Brain microvascular endothelial cell (primary cell): ENCODE data around the gene MCU.
"Not testable (repeated sequence)": the region's sequence is repeated elsewhere in the genome, so short reads cannot be mapped to it uniquely, and the experiment has no call there.

Source experiments
- DNase-seq: peaks from one replicate; pipeline ENCODE4 v3.0.0-alpha.2; 2020
- H3K27ac ChIP-seq: fragments of 250-450 bp; sonication (Bioruptor Pico); 2 replicates; pipeline ENCODE4 v1.5.1; 2020; ENCODE audit warnings: mild to moderate bottlenecking, moderate library complexity
- H3K27me3 ChIP-seq: fragments of 250-450 bp; sonication (Bioruptor Pico); replicated peaks from 2 replicates; pipeline ENCODE4 v1.5.1; 2020; ENCODE audit warnings: mild to moderate bottlenecking
- H3K36me3 ChIP-seq: fragments of 250-450 bp; sonication (Bioruptor Pico); replicated peaks from 2 replicates; pipeline ENCODE4 v1.5.1; 2020; ENCODE audit warnings: mild to moderate bottlenecking
- H3K4me3 ChIP-seq: 2 replicates; pipeline ENCODE4 v1.5.1; 2011; ENCODE audit warnings: low read depth, mild to moderate bottlenecking, control low read depth, low read length, moderate library complexity
- CTCF ChIP-seq: IDR thresholded peaks from 2 replicates; pipeline ENCODE4 v1.5.1; 2011; ENCODE audit warnings: low read depth, mild to moderate bottlenecking, moderate library complexity, low read length, control low read depth, inconsistent platforms; ENCODE audit errors: missing control alignments
- in situ Hi-C: cut with HindIII; loops from 2 replicates; pipeline ENCODE4 v1.10.0; 2017; ENCODE audit warnings: low sequenced_read_pairs, low pct_ligation_motif_present

Gene MCU, protein sequence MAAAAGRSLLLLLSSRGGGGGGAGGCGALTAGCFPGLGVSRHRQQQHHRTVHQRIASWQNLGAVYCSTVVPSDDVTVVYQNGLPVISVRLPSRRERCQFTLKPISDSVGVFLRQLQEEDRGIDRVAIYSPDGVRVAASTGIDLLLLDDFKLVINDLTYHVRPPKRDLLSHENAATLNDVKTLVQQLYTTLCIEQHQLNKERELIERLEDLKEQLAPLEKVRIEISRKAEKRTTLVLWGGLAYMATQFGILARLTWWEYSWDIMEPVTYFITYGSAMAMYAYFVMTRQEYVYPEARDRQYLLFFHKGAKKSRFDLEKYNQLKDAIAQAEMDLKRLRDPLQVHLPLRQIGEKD

DNA sequence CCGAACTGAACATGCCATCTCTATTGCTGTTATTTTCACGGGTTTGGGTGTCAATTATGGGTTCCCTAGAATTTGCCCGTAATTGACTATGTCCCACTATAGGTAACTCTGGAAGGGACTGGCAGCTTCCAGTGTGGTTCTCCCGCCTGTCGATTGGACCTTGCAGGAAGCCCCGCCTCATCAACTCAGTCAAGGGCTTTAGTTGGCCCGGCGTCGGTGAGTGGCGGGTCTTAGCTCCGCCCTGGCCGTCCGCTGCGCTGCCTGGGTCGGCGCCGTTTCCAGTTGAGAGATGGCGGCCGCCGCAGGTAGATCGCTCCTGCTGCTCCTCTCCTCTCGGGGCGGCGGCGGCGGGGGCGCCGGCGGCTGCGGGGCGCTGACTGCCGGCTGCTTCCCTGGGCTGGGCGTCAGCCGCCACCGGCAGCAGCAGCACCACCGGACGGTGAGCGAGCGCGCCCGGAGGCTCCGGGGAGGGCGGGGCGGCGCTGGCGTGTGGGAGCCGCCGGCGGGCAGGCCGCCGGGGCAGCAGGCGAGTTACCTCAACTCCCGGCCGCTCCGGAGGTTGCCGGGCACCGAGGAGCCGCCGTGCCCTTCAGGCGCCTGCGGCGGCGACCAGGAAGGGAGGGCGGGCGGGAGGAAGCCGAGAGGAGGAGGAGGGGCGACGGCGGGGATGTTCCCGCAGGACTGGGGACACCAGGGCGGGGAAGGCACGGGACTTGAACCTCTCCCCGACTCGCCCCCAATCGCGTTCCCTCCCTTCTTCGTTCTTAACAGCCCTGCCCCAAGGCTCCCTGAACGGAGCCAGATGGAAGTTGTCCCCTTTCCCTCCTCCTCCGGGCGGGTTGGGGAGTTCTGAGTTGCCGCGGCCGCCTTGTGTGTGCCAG lies at the start of gene MCU:
TSS of gene MCU (plus strand) at position 281 of the 881 bp plus-strand sequence. CDS start at position 290, 9 bp downstream.
- DNase-seq, result peak; percentile 92
- in situ Hi-C loops, result no loop called here
- H3K27me3 ChIP-seq, result no peaks in the 10 kb centered on the region

DNA sequence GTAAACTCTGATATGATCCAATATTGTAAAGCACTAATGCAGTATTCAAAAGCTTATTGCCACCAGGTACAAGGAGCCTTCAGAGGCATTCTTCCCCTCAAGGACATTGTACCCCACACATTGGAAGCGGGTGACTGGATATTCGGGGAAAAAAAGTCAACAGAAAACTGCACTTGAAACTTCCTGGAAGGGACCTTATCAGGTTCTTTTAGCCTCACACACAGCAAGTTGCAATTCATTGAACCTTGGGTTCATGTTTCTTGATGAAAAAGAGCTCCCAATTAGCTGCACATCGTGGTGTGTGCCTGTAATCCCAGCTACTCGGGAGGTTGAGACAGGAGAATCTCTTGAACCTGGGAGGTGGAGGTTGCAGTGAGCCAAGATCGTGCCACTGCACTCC lies 49.6 kb upstream of the MCU start:
- Histone ChIP-seq H3K27me3 (no peaks in the 10 kb centered on the region), H3K4me3 (no peak overlapping the region), H3K27ac (no peak overlapping the region), H3K36me3 (no peaks in the 10 kb centered on the region)
- DNase-seq, result no peak
- TF ChIP-seq CTCF, result no peak
- in situ Hi-C loops, result no loop called here

More for the DNA sequence above, at the start of gene MCU:
- H3K27ac ChIP-seq, result peak within 1 kb of the TSS; percentile 39
- peak within 1 kb of the TSS; percentile 90 for H3K4me3 ChIP-seq
- no peak for TF ChIP-seq CTCF
- H3K36me3 ChIP-seq, result no peaks in the 10 kb centered on the region

DNA sequence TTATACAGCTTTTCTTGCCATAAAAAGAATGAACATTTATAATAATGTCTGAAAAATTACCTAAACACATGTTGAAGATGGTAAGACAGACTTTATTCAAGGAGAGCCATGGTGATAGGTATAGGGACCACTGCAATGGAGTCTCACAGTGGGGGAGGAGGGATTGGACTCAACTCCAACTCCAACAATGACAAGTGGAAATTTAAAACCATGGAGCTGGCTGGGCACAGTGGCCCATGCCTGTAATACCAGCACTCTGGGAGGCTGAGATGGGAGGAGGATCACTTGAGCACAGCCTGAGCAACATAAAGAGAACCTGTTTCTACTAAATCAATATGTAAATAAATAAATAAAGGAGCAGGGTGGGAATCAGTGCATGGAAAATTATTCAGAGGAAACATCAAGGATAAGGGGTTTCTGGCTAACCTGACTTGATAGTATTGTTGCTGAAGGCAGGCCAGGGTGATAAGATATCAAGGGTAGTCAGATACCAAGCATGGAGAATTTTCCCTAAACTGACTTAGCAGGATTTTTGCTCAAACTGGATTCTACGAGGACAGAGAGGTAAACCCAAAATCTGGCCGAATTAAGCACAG lies 46.6 kb upstream of the MCU start:
- Histone ChIP-seq H3K36me3 (no peaks in the 10 kb centered on the region), H3K4me3 (no peak overlapping the region)

GRCh38 chr10:72646971-72647370 lies 45.0 kb upstream of the MCU start:
- H3K27ac ChIP-seq, H3K4me3 ChIP-seq, in situ Hi-C loops, H3K36me3 ChIP-seq, DNase-seq, H3K27me3 ChIP-seq: not testable (repeated sequence)

More for the DNA sequence above, 46.6 kb upstream of the MCU start:
- DNase-seq, result no peak
- Histone ChIP-seq H3K27me3 (no peaks in the 10 kb centered on the region), H3K27ac (no peak overlapping the region)
- no peak for TF ChIP-seq CTCF
- in situ Hi-C loops, result no loop called here

DNA sequence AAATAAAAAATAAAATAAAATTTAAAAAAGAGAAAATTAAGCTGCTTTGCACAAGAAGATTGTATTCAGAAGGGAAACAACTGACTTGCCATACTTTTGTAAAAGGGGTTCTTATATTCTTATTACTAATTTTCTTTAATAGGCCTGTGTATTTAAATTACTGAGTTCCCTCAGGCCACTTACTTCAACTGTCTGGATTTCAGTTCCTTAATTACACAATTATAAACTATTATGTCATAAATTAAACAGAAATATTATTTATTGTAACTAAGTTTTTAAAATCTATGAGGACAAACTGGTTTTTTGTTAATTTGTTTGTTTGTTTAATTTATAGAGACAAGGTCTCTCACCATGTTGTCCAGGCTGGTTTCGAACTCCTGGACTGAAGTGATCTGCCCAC lies 43.6 kb upstream of the MCU start:
- in situ Hi-C loops, result no loop called here
- Histone ChIP-seq H3K36me3 (no peaks in the 10 kb centered on the region), H3K27me3 (no peaks in the 10 kb centered on the region), H3K4me3 (no peak overlapping the region), H3K27ac (no peak overlapping the region)
- DNase-seq, result no peak
- TF ChIP-seq CTCF, result no peak

GRCh38 chr10:72649291-72649690 lies 42.7 kb upstream of the MCU start:
- no peak for DNase-seq
- Histone ChIP-seq H3K4me3 (no peak overlapping the region), H3K36me3 (no peaks in the 10 kb centered on the region), H3K27me3 (no peaks in the 10 kb centered on the region), H3K27ac (no peak overlapping the region)
- in situ Hi-C loops, result no loop called here
- no peak for TF ChIP-seq CTCF
